HG03432 (cell line): ENCODE measurements around the gene TRIP10.
"Not testable (repeated sequence)": the region's sequence is repeated elsewhere in the genome, so short reads cannot be mapped to it uniquely, and the experiment has no call there.

Experiments used
- ATAC-seq: cut with Tn5 transposase; IDR thresholded peaks from one replicate; pipeline ENCODE4 v1.9.1; 2021; ENCODE audit warnings: mild to moderate bottlenecking, moderate library complexity; ENCODE audit not compliant: unreplicated experiment

TRIP10 gene

DNA sequence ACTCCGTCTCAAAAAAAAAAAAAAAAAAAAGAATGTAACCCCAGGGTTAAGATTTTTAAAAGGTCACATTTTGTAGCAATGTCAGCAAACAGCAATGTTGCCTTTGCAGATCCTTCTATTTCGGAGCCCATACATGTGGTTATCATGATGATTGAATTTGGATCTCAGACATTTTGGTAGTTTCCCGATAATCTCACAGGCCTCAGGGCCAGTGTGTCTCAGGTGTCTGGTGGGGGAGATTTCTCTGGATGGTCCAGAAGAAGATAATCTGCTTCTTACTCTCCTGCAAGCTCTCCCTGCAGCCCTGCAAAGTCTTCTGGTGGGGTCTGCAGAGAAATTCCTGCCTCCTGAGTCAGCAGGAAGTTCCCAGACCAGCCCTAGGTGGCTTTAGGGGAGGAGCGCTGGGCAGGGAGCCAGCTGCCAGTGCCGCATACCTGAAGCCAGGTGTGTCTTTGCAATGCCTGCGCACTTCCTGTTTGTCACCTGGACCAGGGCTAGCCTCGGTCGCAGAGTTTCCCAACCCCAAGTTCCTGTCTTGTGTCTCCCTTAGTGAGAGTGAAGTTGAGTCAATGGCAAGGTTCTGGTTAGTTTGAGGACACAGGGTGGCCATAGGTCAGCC, 26.4 kb downstream of the TRIP10 start:
- ATAC-seq, result no peak

DNA sequence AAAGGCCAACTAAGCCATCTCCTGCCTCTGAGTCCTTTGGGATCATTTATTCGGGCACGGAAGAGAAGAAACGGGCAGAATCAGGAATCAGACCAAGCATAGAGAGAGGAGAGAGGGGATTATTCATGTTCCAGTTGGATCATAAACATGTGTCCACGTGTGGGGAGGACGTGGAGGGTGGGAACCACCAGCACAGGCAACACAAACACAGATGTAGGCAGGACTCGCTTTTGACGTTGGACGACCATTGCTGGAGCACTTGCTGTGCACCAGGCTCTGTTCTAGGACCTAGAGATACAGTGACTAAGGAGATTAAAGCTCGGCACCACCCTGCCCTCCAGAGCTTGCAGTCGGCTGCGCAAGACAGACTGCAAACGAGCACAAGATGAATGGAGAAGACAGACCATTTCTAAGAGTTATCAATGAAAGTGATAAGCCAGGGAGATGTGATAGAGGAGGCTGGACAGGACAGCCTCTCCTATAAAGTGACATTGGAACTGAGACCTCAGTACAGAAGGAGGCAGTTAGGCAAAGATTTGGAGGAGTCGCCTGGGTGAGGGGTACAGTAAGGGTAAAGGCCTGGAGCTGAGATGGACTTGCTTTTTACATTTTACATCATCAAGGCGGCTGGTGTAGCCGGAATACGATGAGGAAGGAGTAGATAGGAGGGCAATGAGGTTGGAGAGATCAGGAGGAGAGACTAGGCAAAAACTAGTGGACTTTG, 27.0 kb downstream of the TRIP10 start:
- ATAC-seq, result no peak

DNA sequence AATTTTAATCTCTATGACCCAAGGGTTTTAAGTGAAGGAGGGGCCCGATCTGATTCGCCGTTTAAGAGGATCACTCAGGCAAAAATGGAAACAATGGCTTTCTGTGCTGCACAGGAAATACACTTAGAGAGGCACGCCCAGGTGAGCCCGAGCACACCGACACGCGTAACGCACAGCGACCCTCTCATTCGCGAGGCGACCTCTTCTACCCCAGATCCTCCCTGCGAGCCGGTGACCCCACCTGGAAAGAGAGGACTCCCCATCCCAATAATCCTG, 27.5 kb downstream of the TRIP10 start:
- ATAC-seq, result peak; percentile 14

DNA sequence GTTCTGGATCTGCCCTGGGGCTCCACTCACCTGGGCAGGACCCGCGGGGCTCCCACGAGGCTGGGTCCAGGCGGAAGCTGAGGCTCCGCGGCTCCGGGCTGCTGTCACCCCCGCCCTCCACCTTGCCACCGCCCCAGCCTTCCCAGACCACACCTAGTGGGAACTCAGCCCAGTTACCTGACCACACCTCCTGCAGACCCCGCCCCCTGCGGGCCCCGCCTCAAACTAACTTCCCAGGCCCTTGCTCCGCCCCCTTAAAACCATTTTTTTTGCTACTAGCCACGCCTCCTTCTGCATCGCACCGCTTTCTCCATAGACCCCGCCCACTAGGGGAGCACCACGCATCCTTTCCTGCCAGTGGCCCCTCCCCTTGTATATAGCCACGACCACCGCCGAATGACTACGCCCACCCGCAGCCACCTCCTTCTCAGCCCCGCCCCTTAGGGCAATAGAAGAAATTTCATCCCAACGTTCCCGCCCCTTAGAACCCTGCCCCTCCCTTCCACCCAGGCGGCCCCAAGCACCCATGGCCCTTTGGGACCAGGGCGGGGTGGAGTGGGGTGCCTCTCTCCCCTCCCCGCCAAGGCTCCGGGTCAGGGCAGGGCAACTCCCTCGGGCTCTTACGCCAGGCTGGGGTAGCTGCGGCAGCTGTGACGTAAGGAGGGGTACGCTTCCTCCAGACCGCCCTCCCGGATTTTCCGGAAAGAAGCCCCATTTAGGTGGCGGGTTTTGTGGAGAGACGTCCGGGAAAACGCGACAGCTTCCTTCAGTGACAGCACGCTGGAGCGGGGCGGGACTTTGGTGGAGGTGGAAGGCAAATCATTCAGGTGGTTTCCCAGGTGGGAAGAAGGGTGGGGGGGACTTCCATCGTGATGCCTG, 28.1 kb downstream of the TRIP10 start, which contains the start of gene SH2D3A:
SH2D3A (minus strand) TSS at position 79 of the 879 bp plus-strand sequence. CDS start 3,687 bp downstream, outside the sequence.
- ATAC-seq, result peak; percentile 68

DNA sequence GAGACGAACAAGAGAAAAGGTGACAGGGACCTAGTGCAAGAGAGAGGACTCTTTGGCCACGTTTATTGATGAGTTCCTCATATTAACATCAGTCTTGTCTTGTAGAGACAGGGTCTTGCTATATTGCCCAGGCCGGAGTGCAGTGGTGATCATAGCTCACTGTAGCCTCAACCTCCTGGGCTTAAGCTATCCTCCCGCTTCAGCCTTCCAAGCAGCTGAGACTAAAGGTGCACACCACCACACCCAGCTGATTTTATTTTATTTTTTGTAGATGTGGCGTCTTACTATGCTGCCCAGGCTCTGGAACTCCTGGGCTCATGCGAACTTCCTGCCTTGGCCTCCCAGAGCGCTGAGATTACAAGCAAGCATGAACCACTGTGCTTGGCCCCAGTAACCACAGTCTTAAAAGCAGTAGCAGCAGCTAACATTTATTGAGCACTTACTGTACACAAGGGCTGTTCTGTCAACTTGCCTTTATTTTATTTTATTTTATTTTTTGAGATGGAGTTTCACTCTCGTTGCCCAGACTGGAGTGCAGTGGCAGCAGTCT, 28.8 kb downstream of the TRIP10 start:
- no peak for ATAC-seq

DNA sequence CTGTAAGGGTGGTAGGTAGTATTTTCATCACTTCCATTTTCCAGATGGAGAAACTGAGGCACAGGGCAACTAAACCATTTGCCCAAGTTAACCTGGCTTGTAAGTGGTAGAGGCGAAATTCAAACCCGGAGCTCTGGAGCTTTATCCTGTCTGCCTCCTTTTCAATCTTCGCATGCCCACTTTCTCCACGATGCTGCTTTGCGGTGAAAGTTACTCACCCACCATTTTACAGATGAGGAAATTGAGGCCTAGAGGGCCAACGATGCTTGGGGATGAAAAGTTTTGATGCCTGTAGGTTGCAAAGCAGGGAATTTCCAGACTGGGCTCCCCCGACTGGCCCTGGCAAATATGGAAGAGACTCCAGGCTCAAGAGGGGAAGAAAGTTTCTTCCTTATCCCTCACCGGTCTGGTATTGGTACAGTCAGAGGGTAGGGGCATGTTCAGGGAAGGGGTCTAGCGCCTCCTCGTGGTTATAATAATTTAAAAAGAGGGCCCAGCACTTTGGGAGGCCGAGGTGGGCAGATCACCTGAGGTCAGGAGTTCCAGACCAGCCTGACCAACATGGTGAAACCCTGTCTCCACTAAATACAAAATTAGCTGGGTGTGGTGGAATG, 29.6 kb downstream of the TRIP10 start:
- no peak for ATAC-seq

DNA sequence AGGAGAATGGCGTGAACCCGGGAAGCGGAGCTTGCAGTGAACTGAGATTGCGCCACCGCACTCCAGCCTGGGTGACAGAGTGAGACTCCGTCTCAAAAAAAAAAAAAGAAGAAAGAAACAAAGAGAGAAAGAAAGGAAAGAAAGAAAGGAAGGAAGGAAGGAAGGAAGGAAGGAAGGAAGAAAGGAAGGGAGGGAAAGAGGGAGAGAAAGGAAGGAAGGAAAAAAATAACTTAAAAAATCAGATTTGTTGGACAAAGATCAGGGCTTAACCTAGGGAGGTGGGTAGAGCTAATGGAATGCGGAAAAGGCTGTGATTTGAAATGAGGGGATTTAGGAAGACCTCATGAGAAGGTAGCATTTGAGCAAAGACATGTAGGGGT, 32.2 kb downstream of the TRIP10 start:
- not testable (repeated sequence) for ATAC-seq

DNA sequence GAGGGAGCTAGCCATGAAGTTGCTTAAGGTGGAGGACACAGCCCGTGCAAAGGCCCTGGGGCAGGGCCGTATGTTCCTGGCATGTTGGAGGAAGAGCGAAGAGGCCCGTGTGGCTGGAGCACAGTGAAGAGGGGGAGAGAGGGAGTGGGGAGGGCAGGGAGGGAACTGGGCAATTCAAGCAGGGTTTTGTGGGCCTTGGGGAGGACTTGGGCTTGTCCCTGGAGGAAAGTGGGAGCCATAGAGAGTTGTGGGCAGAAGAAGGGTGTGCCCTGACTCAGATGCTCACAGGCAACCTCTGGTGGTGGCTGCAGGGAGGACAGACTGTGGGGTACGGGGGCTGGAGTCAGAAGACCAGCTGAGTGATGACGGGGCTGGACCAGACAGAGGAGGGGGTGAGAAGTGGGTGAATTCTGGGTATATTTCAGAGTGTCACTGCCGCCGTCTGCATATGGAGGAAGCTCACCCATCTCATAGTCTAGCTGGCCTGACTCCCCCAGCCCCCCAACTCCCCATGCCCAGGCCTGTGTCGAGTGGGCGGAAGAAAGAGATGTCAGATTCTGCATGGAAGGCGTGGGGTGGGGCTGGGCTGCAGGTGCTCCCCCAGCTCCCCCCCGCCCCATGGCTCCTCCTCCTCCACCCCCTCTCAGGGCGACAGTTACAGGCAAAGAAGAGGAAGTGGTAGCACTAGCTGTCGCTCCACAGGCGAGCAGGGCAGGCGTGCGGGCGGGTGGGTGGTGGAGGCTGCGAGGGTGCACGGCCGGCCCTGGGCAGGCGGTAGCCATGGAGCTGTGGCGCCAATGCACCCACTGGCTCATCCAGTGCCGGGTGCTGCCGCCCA, 32.8 kb downstream of the TRIP10 start, which contains the start of gene VAV1:
VAV1 (plus strand) TSS at position 681 of the 838 bp plus-strand sequence; CDS start at position 781, 100 bp downstream.
- ATAC-seq, result peak; percentile 48

DNA sequence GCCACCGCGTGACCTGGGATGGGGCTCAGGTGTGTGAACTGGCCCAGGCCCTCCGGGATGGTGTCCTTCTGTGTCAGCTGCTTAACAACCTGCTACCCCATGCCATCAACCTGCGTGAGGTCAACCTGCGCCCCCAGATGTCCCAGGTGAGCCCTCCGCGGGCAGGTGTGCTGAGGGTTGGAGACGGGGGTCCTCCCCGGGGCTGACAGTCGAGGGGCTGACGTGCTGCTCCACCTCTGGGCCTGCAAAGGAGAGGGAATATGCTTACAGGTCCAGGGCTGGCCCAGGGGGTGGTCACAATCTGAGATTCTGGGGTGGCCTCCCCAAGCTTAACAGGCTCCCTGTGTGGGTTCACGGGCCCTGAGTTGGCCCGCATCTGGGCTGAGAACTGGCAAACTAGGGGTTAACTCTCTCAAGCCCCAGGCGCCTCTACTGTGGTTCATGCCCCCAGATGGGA, 33.4 kb downstream of the TRIP10 start:
- ATAC-seq, result no peak

DNA sequence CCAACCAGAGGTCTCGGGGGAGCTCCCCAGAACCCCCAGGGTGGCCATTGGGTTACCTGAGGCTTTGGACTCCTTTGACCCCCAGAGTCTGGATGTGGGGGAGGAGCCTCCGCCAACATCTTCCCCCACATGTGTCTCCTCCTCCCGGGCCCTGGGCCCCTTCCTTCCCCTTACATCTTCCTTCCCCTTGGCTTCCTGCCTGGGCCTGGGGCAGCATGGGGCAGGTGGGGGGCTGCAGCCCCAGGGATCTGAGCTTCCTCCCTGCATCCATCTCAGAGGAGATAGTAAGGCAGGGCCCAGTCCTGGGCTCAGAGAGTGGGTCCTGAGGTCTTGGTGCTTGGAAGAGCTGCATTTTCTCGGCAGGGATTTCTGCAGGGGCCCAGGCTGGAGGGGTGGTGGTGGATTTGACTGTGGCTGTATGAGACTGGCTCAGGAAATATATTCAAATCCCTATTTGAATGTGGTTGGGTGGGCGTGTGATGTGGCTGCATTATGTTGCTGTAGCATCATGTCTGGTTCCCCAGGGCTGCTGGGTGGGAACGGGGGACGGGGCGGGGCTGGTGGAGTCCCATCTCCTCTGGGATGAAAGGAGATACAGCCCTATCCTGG, 33.9 kb downstream of the TRIP10 start:
- ATAC-seq, result peak; percentile 37

DNA sequence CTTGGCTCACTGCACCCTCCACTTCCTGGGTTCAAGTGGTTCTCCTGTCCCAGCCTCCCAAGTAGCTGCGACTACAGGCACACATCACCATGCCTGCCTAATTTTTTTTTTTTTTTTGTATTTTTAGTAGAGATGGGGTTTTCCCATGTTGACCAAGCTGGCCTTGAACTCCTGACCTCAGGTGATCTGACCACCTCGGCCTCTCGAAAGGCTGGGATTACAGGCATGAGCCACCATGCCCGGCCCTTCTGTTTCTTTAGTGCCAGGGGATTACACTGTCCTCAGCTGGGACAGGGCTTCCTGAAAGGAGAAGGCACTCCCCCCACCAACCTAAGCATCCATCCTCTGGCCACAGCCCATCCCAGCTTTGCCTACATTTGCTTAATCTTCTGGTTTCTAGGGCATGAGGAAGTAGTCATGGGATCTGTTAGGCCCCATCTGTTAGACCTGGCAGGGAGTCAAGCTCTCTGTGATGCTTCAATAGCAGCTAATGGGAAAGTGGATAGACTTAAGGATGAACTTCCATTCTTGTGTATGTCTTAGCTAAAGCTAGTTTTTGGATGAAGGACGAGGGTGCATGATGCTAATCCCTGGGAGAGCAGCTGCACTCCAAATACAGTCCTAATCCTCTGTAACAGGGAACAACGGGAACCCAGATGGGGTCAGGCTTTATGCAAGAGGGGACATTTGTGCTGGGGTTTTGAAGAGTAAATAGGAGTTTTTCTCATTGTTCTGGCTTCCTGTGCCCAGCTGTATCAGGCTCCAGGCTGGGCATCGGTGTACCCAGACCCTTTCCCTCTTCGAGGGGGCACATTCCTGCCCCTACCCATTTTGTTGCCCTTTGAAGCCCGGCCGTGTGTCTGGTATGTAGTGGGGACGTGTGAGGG, 35.6 kb downstream of the TRIP10 start:
- no peak for ATAC-seq

DNA sequence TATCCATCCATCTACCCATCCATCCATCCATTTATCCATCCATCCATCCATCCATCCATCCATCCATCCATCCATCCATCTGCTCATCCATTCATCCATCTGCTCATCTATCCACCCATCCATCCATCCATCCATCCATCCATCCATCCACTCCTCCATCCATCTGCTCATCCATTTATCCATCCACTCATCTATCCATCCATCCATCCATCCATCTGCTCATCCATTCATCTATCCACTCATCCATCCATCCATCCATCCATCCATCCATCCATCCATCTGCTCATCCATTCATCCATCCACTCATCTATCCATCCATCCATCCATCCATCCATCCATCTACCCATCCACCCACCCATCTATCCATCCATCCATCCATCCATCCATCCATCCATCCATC, 36.6 kb downstream of the TRIP10 start:
- not testable (repeated sequence) for ATAC-seq

DNA sequence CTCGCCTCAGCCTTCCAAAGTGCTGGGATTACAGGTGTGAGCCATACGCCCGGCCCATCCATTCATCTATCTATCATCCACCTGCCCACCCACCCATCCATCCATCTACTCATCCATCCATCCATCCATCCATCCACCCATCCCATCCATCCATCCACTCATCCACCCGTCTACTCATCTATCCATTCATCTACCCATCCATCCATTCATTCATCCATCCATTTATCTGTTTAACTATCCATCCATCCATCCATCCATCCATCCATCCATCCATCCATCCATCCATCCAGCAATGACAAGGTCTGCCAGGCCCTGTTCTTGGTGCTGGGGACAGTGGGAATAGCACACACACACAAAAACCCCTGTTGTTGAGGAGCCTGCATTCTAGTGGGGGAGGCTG, 37.5 kb downstream of the TRIP10 start:
- ATAC-seq, result no peak

DNA sequence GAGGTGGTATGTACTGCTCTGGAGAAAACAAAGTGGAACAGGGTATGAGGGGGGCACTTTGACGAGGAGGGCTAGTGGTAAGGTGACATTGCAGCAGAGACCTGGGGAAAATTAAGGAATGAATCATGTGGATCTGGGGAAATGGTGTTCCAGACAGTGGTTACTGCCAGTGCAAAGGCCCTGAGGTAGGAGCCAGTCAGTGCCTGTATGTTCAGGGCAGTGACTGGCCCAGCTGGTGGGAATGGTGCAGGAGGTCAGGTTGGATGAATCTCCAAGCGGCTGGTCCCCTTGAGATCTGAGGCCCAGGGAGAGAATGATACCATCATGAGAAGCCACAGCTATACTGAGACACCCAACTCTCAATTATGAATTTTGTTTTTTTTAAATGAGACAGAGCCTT, 38.0 kb downstream of the TRIP10 start:
- ATAC-seq, result no peak

DNA sequence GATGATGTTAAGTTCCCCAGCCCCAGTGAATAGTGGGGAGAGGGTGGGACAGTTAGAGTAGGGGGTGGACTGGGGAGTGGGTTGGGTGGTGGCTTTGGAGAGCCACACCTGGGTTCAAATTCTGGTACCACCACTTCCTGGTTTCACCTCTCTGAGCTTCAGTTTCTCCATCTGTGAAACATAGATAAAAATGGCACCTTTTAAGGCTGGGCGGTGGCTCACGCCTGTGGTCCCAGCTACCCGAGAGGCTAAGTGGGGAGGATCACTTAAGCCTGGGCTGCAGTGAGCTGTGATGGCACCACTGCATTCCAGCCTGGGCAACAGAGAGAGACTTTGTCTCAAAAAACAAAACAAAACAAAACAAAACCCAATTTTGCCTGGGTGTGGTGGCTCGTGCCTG, 38.9 kb downstream of the TRIP10 start:
- no peak for ATAC-seq

DNA sequence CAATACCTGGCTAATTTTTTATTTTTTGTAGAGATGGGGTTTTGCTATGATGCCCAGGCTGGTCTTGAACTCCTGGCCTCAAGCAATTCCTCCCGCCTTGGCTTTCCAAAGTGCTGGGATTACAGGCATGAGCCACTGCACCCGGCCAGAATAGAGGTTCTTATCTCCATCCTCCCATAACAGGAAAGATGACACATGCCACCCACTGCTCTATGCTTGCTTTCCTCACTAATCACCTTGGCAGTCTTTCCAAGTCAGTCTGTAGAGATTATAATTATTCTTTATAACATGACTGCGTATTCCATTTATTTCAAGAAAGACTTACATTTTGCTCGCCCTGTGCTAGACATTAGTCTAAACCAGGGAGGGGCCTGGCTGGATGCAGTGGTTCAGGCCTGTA, 39.7 kb downstream of the TRIP10 start:
- no peak for ATAC-seq

DNA sequence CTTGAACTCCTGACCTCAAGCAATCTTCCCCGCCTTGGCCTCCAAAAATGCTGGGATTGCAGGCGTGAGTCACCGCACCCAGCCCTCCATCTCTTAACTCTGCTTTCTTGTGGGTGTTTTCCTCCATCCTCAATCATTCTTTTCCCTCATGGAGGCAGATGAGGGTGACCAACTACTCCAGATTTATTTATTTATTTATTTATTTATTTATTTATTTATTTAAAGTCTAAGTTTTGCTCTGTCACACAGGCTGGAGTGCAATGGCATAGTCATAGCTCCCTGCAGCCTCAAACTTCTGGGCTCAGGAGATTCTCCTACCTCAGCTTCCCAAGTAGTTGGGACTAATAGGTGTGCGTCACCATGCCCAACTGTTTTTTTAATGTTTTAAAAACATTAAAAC, 47.9 kb downstream of the TRIP10 start:
- ATAC-seq, result no peak

DNA sequence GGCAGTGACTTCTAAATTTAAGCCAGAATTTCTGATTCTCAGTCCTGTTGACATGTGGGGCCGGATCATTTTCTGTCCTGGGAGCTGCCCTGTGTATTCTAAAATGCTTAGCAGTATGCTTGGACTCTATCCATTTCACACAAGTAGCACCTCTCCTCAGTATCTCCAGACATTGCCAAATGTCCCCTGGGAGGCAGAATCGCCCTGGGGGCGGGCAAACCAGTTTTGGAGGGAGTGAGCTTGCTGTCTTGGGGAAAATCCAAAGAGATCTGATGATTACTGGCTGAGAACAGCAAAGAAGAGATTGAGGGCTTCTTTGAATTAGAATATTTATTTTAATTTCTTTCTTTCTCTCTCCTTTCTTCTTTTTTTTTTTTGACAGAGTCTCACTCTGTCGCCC, 49.4 kb downstream of the TRIP10 start:
- no peak for ATAC-seq
